Measurements from ENCODE around the gene SHD. TPM values are rescaled to one million over a fixed set of nuclear protein-coding genes. Genes with fewer than 3 reads are reported as not detected.
A peak's percentile ranks its signal among the peaks of the same experiment; 100 is the strongest.

Gene SHD
- total and polyA plus RNA-seq, 9 of the 15 experiments (the other 6 are each of a cell fraction or from before 2014, with no cell fraction given): 0.05 to 0.62 (median 0.15) TPM; not detected in 5

DNA sequence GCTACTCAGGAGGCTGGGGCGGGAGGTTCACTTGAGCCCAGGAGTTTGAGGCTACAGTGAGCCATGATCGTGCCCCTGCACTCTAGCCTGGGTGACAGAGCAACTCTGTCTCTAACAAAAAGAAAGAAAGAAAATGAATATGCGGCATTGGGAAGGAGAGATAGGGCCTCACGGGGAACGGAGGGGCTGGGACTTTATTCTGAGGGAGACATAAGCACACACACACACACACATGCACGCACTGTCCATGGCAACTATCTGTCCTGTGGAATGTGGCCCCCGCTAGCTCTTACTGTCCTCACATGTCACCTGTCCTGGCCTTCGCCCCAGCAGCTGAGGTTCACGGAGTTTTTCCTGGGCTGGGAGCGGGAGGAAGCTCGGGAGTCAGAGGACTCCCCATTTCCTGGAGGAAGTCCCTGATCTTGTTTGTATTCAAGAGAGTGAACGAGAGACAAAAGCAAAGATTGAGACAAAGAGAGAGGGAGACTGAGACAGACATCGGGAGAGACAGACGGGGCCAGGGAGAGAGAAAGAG is 58.9 kb downstream of the SHD start (continued):
- TF ChIP-seq, protein P1, sequence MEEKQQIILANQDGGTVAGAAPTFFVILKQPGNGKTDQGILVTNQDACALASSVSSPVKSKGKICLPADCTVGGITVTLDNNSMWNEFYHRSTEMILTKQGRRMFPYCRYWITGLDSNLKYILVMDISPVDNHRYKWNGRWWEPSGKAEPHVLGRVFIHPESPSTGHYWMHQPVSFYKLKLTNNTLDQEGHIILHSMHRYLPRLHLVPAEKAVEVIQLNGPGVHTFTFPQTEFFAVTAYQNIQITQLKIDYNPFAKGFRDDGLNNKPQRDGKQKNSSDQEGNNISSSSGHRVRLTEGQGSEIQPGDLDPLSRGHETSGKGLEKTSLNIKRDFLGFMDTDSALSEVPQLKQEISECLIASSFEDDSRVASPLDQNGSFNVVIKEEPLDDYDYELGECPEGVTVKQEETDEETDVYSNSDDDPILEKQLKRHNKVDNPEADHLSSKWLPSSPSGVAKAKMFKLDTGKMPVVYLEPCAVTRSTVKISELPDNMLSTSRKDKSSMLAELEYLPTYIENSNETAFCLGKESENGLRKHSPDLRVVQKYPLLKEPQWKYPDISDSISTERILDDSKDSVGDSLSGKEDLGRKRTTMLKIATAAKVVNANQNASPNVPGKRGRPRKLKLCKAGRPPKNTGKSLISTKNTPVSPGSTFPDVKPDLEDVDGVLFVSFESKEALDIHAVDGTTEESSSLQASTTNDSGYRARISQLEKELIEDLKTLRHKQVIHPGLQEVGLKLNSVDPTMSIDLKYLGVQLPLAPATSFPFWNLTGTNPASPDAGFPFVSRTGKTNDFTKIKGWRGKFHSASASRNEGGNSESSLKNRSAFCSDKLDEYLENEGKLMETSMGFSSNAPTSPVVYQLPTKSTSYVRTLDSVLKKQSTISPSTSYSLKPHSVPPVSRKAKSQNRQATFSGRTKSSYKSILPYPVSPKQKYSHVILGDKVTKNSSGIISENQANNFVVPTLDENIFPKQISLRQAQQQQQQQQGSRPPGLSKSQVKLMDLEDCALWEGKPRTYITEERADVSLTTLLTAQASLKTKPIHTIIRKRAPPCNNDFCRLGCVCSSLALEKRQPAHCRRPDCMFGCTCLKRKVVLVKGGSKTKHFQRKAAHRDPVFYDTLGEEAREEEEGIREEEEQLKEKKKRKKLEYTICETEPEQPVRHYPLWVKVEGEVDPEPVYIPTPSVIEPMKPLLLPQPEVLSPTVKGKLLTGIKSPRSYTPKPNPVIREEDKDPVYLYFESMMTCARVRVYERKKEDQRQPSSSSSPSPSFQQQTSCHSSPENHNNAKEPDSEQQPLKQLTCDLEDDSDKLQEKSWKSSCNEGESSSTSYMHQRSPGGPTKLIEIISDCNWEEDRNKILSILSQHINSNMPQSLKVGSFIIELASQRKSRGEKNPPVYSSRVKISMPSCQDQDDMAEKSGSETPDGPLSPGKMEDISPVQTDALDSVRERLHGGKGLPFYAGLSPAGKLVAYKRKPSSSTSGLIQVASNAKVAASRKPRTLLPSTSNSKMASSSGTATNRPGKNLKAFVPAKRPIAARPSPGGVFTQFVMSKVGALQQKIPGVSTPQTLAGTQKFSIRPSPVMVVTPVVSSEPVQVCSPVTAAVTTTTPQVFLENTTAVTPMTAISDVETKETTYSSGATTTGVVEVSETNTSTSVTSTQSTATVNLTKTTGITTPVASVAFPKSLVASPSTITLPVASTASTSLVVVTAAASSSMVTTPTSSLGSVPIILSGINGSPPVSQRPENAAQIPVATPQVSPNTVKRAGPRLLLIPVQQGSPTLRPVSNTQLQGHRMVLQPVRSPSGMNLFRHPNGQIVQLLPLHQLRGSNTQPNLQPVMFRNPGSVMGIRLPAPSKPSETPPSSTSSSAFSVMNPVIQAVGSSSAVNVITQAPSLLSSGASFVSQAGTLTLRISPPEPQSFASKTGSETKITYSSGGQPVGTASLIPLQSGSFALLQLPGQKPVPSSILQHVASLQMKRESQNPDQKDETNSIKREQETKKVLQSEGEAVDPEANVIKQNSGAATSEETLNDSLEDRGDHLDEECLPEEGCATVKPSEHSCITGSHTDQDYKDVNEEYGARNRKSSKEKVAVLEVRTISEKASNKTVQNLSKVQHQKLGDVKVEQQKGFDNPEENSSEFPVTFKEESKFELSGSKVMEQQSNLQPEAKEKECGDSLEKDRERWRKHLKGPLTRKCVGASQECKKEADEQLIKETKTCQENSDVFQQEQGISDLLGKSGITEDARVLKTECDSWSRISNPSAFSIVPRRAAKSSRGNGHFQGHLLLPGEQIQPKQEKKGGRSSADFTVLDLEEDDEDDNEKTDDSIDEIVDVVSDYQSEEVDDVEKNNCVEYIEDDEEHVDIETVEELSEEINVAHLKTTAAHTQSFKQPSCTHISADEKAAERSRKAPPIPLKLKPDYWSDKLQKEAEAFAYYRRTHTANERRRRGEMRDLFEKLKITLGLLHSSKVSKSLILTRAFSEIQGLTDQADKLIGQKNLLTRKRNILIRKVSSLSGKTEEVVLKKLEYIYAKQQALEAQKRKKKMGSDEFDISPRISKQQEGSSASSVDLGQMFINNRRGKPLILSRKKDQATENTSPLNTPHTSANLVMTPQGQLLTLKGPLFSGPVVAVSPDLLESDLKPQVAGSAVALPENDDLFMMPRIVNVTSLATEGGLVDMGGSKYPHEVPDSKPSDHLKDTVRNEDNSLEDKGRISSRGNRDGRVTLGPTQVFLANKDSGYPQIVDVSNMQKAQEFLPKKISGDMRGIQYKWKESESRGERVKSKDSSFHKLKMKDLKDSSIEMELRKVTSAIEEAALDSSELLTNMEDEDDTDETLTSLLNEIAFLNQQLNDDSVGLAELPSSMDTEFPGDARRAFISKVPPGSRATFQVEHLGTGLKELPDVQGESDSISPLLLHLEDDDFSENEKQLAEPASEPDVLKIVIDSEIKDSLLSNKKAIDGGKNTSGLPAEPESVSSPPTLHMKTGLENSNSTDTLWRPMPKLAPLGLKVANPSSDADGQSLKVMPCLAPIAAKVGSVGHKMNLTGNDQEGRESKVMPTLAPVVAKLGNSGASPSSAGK (IDR thresholded peaks at IDR 0.05): peak; percentile 54
- TF ChIP-seq TCF7 (IDR thresholded peaks at IDR 0.05; ENCODE audit: borderline replicate concordance) (no peak), TEAD2 (tag; IDR thresholded peaks at IDR 0.05) (no peak), MXI1 (IDR thresholded peaks at IDR 0.05; ENCODE audit: low read depth, low read length) (peak; percentile 53; the same call in 1 of the 2 replicates), STAT5B (CRISPR knock-in tag; IDR thresholded peaks at IDR 0.05) (no peak), CBX3 (IDR thresholded peaks at IDR 0.05; ENCODE audit: borderline replicate concordance in 1 of 2, low read length in 2 of 2) (no peak), EWSR1 (IDR thresholded peaks at IDR 0.05; ENCODE audit: borderline replicate concordance, low read depth, partially characterized antibody) (no peak), TAF15 (IDR thresholded peaks at IDR 0.05; ENCODE audit: low read depth, low read length) (no peak), DIDO1 (tag; IDR thresholded peaks at IDR 0.05; ENCODE audit: low read depth) (0 out of 2 replicates have a peak, but pooled peaks have one; percentile 27), ZZZ3 (IDR thresholded peaks at IDR 0.05) (no peak), RBM17 (IDR thresholded peaks at IDR 0.05; ENCODE audit: borderline replicate concordance, low read depth, low read length) (no peak), YY1 (IDR thresholded peaks at IDR 0.05; ENCODE audit: borderline replicate concordance in 1 of 3, control insufficient read depth in 1 of 3, extremely low read depth in 1 of 3, insufficient read depth in 3 of 3, insufficient read length in 1 of 3, insufficient replicate concordance in 2 of 3, low read depth in 1 of 3, low read length in 2 of 3) (peak in 1 of 3 experiments; percentile 11)
- TF ChIP-seq, protein P2, sequence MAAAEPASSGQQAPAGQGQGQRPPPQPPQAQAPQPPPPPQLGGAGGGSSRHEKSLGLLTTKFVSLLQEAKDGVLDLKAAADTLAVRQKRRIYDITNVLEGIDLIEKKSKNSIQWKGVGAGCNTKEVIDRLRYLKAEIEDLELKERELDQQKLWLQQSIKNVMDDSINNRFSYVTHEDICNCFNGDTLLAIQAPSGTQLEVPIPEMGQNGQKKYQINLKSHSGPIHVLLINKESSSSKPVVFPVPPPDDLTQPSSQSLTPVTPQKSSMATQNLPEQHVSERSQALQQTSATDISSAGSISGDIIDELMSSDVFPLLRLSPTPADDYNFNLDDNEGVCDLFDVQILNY (CRISPR knock-in tag; IDR thresholded peaks at IDR 0.05): no peak
